DOHH2 (cell line): ENCODE results near the gene XRN2.

ENCODE experiments used
- H3F3A ChIP-seq: fragments of 200-600 bp; sonication (generic), shearing (Covaris generic); 2 replicates; pipeline ENCODE4 v1.6.0; 2016; ENCODE audit warnings: antibody characterized with exemption, mild to moderate bottlenecking; ENCODE audit not compliant: control insufficient read depth, insufficient read depth
- H3K27ac ChIP-seq: fragments of 200-600 bp; sonication (generic); 2 replicates; pipeline ENCODE4 v1.5.1; 2014; ENCODE audit warnings: low read depth, mild to moderate bottlenecking, low read length, moderate library complexity
- H3K27me3 ChIP-seq: fragments of 200-600 bp; sonication (generic); 2 replicates; pipeline ENCODE4 v1.6.1; 2014; ENCODE audit warnings: mild to moderate bottlenecking, low read length, mixed read lengths; ENCODE audit not compliant: control insufficient read depth
- H3K36me3 ChIP-seq: fragments of 200-600 bp; sonication (generic); 2 replicates; pipeline ENCODE4 v1.6.1; 2014; ENCODE audit warnings: mild to moderate bottlenecking, low read length, moderate library complexity, mixed read lengths; ENCODE audit not compliant: control insufficient read depth
- H3K4me1 ChIP-seq: fragments of 200-600 bp; sonication (generic); 2 replicates; pipeline ENCODE4 v1.6.1; 2014; ENCODE audit warnings: mild to moderate bottlenecking, low read length, mixed read lengths; ENCODE audit not compliant: control insufficient read depth
- H3K4me2 ChIP-seq: fragments of 200-600 bp; sonication (generic); 2 replicates; pipeline ENCODE4 v1.6.0; 2014; ENCODE audit warnings: mild to moderate bottlenecking, low read length, moderate library complexity
- H3K4me3 ChIP-seq: fragments of 200-600 bp; sonication (generic); 2 replicates; pipeline ENCODE4 v1.5.1; 2014; ENCODE audit warnings: mild to moderate bottlenecking, low read length, mixed read lengths
- H3K79me2 ChIP-seq: fragments of 200-600 bp; sonication (generic); 2 replicates; pipeline ENCODE4 v1.6.1; 2014; ENCODE audit warnings: mild to moderate bottlenecking, low read length, mixed read lengths; ENCODE audit not compliant: control insufficient read depth
- H3K9me2 ChIP-seq: fragments of 200-600 bp; sonication (generic); replicated peaks from 2 replicates; pipeline ENCODE4 v1.6.1; 2014; ENCODE audit warnings: mild to moderate bottlenecking, low read length, mixed read lengths; ENCODE audit not compliant: control insufficient read depth
- H3K9me3 ChIP-seq: fragments of 200-600 bp; sonication (generic); 2 replicates; pipeline ENCODE4 v1.6.1; 2014; ENCODE audit warnings: antibody characterized with exemption, low read length, mixed read lengths; ENCODE audit not compliant: control insufficient read depth, insufficient read depth
- H4K20me1 ChIP-seq: fragments of 200-600 bp; sonication (generic); 2 replicates; pipeline ENCODE4 v1.6.0; 2014; ENCODE audit warnings: low read depth, mild to moderate bottlenecking, antibody characterized with exemption, low read length, moderate library complexity; ENCODE audit not compliant: control insufficient read depth, insufficient read depth
- EZH2phosphoT487 ChIP-seq: fragments of 200-600 bp; sonication (generic); IDR thresholded peaks from 2 replicates; pipeline ENCODE4 v1.6.1; 2017; ENCODE audit warnings: borderline replicate concordance, mild to moderate bottlenecking, antibody characterized with exemption, low read length, moderate library complexity, mixed read lengths
- TF ChIP-seq, protein P1 (sequence below): fragments of 200-600 bp; sonication (generic); IDR thresholded peaks from one replicate; pipeline ENCODE4 v1.5.1; 2014; ENCODE audit warnings: antibody characterized with exemption, mild to moderate bottlenecking, low read depth, low read length; ENCODE audit not compliant: poor library complexity, severe bottlenecking

The XRN2 gene

GRCh38 chr20:21323640-21324039 is 20.5 kb downstream of the XRN2 start:
- H3K4me3 ChIP-seq = no peak overlapping the region
- no peaks in the 10 kb centered on the region for H3K9me2 ChIP-seq
- H3K79me2 ChIP-seq = peaks cover 100% of the 10 kb centered on the region
- TF ChIP-seq, protein P1, sequence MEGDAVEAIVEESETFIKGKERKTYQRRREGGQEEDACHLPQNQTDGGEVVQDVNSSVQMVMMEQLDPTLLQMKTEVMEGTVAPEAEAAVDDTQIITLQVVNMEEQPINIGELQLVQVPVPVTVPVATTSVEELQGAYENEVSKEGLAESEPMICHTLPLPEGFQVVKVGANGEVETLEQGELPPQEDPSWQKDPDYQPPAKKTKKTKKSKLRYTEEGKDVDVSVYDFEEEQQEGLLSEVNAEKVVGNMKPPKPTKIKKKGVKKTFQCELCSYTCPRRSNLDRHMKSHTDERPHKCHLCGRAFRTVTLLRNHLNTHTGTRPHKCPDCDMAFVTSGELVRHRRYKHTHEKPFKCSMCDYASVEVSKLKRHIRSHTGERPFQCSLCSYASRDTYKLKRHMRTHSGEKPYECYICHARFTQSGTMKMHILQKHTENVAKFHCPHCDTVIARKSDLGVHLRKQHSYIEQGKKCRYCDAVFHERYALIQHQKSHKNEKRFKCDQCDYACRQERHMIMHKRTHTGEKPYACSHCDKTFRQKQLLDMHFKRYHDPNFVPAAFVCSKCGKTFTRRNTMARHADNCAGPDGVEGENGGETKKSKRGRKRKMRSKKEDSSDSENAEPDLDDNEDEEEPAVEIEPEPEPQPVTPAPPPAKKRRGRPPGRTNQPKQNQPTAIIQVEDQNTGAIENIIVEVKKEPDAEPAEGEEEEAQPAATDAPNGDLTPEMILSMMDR = no peak
- TF ChIP-seq EZH2phosphoT487 = no peak
- no peaks in the 10 kb centered on the region for H3K9me3 ChIP-seq
- peaks cover 33% of the 10 kb centered on the region for H3K36me3 ChIP-seq
- H3K27me3 ChIP-seq = no peaks in the 10 kb centered on the region
- H3K27ac ChIP-seq = no peak overlapping the region
- H3K4me1 ChIP-seq = peaks cover 26% of the 10 kb centered on the region
- no peak overlapping the region for H3K4me2 ChIP-seq
- H3F3A ChIP-seq = no peaks in the 10 kb centered on the region
- H4K20me1 ChIP-seq = peaks cover 21% of the 10 kb centered on the region; the same call in 1 of the 2 replicates

DNA sequence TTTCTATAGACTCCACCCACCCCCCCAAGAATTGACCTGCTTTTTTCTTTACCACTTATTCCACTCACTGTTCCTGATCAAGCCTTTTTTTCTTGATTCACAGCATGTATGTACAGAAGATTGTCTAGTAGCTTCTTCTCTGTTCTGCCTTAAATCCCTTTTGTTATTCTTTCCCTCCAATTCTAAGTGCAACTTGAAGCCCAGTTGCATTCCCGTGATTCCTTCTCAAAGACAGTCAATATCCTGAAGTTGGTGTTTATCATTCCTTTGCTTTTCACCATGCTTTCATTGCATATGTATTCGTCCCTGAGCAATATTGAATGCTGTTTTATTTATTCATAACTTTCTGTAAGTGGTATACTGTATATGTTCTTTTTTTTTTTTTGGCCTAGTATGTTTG is 21.0 kb downstream of the XRN2 start:
- Histone ChIP-seq H3F3A (no peaks in the 10 kb centered on the region), H3K4me2 (no peak overlapping the region), H3K9me2 (no peaks in the 10 kb centered on the region), H3K4me1 (peaks cover 26% of the 10 kb centered on the region), H4K20me1 (peaks cover 21% of the 10 kb centered on the region; the same call in 1 of the 2 replicates), H3K27me3 (no peaks in the 10 kb centered on the region), H3K9me3 (no peaks in the 10 kb centered on the region), H3K79me2 (peaks cover 100% of the 10 kb centered on the region), H3K36me3 (peaks cover 38% of the 10 kb centered on the region), H3K4me3 (no peak overlapping the region), H3K27ac (no peak overlapping the region)
- TF ChIP-seq, protein P1 = no peak
- TF ChIP-seq EZH2phosphoT487 = no peak

DNA sequence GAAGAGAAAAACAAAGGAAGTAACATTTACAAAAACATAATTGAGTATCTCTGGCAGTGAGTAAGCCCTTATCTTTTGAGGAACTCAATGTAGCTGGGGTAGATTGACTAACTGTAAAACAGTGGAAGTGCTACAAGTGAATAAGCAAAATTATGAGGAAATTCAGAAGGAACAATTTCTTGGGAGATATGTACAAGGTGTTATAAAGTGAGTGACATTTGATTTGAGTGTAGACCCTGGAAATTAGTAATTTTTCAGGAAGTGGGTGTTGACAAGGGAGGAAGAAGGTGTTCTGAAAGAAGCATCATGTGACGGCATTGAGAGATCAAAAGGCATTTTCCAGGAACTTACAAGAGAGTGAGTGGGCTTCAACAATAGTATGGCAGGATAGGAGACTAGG is 22.2 kb downstream of the XRN2 start:
- H3K4me3 ChIP-seq = no peak overlapping the region
- H3F3A ChIP-seq = no peaks in the 10 kb centered on the region
- H3K4me2 ChIP-seq = no peak overlapping the region
- no peaks in the 10 kb centered on the region for H3K9me3 ChIP-seq
- no peak overlapping the region for H3K27ac ChIP-seq
- peaks cover 93% of the 10 kb centered on the region for H3K79me2 ChIP-seq
- peaks cover 45% of the 10 kb centered on the region for H3K36me3 ChIP-seq
- peaks cover 21% of the 10 kb centered on the region; the same call in 1 of the 2 replicates for H4K20me1 ChIP-seq
- H3K27me3 ChIP-seq = no peaks in the 10 kb centered on the region
- peaks cover 26% of the 10 kb centered on the region for H3K4me1 ChIP-seq
- no peaks in the 10 kb centered on the region for H3K9me2 ChIP-seq
- TF ChIP-seq, protein P1 = no peak
